ENCODE measurements around the gene ACOT9. TPM values are rescaled to one million over a fixed set of nuclear protein-coding genes. Genes with fewer than 3 reads are reported as not detected.

The ACOT9 gene, protein sequence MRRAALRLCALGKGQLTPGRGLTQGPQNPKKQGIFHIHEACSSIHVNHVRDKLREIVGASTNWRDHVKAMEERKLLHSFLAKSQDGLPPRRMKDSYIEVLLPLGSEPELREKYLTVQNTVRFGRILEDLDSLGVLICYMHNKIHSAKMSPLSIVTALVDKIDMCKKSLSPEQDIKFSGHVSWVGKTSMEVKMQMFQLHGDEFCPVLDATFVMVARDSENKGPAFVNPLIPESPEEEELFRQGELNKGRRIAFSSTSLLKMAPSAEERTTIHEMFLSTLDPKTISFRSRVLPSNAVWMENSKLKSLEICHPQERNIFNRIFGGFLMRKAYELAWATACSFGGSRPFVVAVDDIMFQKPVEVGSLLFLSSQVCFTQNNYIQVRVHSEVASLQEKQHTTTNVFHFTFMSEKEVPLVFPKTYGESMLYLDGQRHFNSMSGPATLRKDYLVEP
- total RNA-seq (10 to 100 TPM; 23.0 to 34.2 (median 28.3) TPM), polyA plus RNA-seq (10 to 100 TPM; 23.1 to 43.3 TPM)
- long read RNA-seq, donor 1, transcript ACOT9-204 (16 exons, 3,117 nt) = major isoform, 101 of 125 reads
- long read RNA-seq, donor 1, transcript ACOT9-201 (15 exons, 1,675 nt) = minor isoform, 8 of 125 reads
- long read RNA-seq, donor 1, partial matches to known transcripts = 3 of 125 reads
- long read RNA-seq, donor 1, other reads (novel, unspliced or antisense) = 12 of 125 reads
- long read RNA-seq, donor 2, transcript ACOT9-201 (15 exons, 1,675 nt) = major isoform, 7 of 350 reads
- long read RNA-seq, donor 2, partial matches to known transcripts = 157 of 350 reads
- long read RNA-seq, donor 2, other reads (novel, unspliced or antisense) = 183 of 350 reads
- long read RNA-seq, donor 3, transcript ACOT9-204 (16 exons, 3,117 nt) = major isoform, 30 of 39 reads
- long read RNA-seq, donor 3, partial matches to known transcripts = 3 of 39 reads
- long read RNA-seq, donor 3, other reads (novel, unspliced or antisense) = 5 of 39 reads

DNA sequence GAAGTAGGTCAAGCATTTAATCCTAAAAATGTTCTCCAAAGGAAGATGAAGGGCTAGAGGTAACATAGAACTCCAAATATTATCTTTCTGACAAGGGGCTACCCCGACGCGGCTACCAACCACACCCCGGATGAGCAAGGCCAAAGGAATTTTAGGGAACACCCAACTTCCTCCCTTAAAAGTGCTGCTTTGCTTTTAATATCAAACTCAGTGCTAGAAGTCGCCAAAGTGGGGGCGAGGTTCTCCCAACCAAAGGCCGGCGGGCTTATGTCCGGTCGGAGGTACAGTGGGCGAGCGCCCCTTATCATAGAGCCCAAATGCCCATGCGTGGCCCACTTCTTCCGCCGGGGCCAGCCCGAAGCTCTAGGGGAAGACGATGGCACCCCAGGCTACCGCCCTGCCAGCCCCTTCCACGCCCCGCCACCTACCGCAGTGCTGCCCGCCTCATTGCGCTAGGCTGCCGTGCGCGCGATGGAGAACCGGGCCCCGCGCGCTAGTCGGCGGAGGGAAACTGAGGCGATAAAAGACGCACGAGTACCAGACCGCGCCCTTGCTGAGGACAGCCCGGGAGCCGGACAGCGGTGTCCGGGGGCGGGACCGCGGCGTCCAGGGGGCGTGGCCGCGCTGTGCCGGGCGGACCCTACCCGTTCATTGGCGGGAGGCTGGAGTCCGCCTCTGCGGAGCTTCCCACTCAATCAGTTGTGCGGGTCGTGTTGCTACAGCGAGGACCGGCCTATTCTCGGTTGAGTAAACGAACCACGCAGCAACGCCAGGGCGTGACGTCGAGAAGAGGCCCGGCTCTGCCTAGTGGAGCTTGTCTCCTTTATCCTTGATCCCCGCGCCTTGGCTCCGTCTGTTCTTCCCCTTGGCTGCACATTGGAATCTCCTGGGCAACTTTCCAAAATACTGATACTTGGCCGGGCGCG lies at the start of gene ACOT9:
TSS of gene ACOT9 (minus strand) at position 580 of the 926 bp plus-strand sequence. CDS start at position 448, 132 bp downstream.
- H3K4me1 ChIP-seq (ENCODE audit: insufficient read depth) = no peaks in the 10 kb centered on the region
- no peaks in the 10 kb centered on the region for H3K27me3 ChIP-seq
- no peaks in the 10 kb centered on the region for H3K36me3 ChIP-seq
- WGBS, 3 donors = 23 to 43% (median 33%) methylated on average over 68 to 73 of the region's 73 CpGs
- DNase-seq = peak; percentile 90 to 95 (median 94)
- TF ChIP-seq POLR2A (IDR thresholded peaks at IDR 0.05) = peak; percentile 74
- TF ChIP-seq EP300 (IDR thresholded peaks at IDR 0.05) = no peak
- H3K9me3 ChIP-seq = no peaks in the 10 kb centered on the region
- peak within 1 kb of the TSS; percentile 66 for H3K4me3 ChIP-seq
- intact Hi-C loops (cut with DNase I) = no loop called here
- H3K27ac ChIP-seq = peak within 1 kb of the TSS; percentile 62 to 86

DNA sequence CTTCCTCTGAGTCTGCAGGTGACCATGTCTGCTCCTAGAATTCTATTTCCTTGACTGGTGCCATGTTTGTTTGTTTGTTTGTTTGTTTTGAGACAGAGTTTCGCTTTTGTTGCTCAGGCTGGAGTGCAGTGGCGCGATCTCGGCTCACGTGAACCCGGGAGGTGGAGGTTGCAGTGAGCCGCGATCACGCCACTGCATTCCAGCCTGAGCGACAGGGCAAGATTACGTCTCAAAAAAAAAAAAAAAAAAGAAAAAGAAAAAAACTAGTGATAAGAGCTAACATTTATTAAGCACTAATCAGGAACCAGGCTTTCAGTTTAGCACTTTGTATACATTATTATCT lies 47.0 kb upstream of the ACOT9 start:
- H3K27me3 ChIP-seq = no peaks in the 10 kb centered on the region
- 91 to 92% (median 92%) methylated on average over 11 of the region's 11 CpGs for WGBS, 3 donors
- no peak overlapping the region for H3K27ac ChIP-seq
- H3K4me3 ChIP-seq = no peak overlapping the region
- H3K9me3 ChIP-seq = no peaks in the 10 kb centered on the region
- no peak for DNase-seq
- intact Hi-C loops (cut with DNase I) = no loop called here
- no peaks in the 10 kb centered on the region for H3K4me1 ChIP-seq (ENCODE audit: insufficient read depth)
- no peak for TF ChIP-seq CTCF (IDR thresholded peaks at IDR 0.05)
- no peak for TF ChIP-seq EP300 (IDR thresholded peaks at IDR 0.05)
- no peaks in the 10 kb centered on the region for H3K36me3 ChIP-seq

- 75 to 77% (median 75%) methylated on average over 8 of the region's 8 CpGs for WGBS, 3 donors
- Histone ChIP-seq H3K4me1 (ENCODE audit: insufficient read depth) (peaks cover 2% of the 10 kb centered on the region), H3K9me3 (no peaks in the 10 kb centered on the region), H3K36me3 (no peaks in the 10 kb centered on the region), H3K4me3 (no peak overlapping the region), H3K27me3 (no peaks in the 10 kb centered on the region), H3K27ac (no peak overlapping the region)
- intact Hi-C loops (cut with DNase I) = loop anchor here in 1 of 4 donors (10.0 kb wide), 1 partner anchor 115 kb away; the partner anchor contains the start of genes APOO and CXorf58
- no peak for DNase-seq
- no peak for TF ChIP-seq CTCF (IDR thresholded peaks at IDR 0.05)
Observed at GRCh38 chrX:23789386-23790154, 46.5 kb upstream of the ACOT9 start.

DNA sequence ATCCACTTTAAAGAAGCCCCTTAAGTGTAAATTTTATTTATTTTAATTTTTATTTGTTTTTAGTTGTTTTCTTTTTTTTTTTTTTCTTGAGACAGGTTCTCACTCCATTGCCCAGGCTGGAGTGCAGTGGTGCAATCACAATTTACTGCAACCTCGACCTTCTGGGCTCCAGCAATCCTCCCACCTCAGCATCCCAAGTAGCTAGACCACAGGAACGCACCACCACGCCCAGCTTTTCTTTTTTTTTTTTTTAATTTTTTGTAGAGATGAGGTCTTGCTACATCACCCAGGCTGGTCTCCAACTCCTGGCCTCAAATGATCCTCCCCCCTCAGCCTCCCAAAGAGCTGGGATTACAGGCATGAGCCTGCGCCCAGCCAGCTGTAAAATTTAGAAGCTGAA lies 45.9 kb upstream of the ACOT9 start:
- WGBS, 3 donors = 56 to 72% (median 58%) methylated on average over 4 of the region's 4 CpGs
- TF ChIP-seq EP300 (IDR thresholded peaks at IDR 0.05) (no peak), CTCF (IDR thresholded peaks at IDR 0.05) (no peak), POLR2A (IDR thresholded peaks at IDR 0.05) (no peak)
- intact Hi-C loops (cut with DNase I) = loop anchor here in 1 of 4 donors (10.0 kb wide), 1 partner anchor 116 kb away; the partner anchor contains the start of genes APOO and CXorf58

More for the DNA sequence above, 45.9 kb upstream of the ACOT9 start:
- Histone ChIP-seq H3K4me1 (ENCODE audit: insufficient read depth) (peaks cover 2% of the 10 kb centered on the region), H3K4me3 (no peak overlapping the region), H3K9me3 (no peaks in the 10 kb centered on the region), H3K27me3 (no peaks in the 10 kb centered on the region), H3K36me3 (no peaks in the 10 kb centered on the region), H3K27ac (no peak overlapping the region)
- no peak for DNase-seq

All from ovary (tissue), 10 donors.